GM12801 (cell line): ENCODE measurements around the gene MEOX1.

Experiments
- TF ChIP-seq, protein P1 (sequence below): IDR thresholded peaks from one replicate; pipeline ENCODE4 v1.5.1; 2011; ENCODE audit warnings: control low read depth; ENCODE audit not compliant: insufficient read length; ENCODE audit errors: extremely low read depth

The MEOX1 gene

DNA sequence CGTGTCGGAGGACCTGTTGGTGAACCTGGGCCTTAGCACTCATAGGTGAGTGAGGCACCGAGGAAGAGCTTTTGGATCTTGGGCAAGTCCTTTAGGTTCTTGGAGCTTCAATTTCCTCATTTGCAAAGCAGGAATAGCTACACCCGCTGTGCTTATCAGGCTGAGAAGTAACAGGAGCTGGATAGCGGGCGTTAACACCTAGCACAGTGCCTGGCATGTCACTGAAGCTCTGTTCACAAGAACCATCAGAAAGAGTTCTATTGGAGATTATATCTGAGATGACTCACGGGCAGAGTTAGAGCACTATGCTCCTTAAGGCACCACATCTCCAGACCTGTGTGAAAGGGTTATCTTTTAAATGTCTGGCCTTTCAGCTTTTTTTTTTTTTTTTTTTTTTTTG lies 12.8 kb downstream of the MEOX1 start:
- TF ChIP-seq, protein P1, sequence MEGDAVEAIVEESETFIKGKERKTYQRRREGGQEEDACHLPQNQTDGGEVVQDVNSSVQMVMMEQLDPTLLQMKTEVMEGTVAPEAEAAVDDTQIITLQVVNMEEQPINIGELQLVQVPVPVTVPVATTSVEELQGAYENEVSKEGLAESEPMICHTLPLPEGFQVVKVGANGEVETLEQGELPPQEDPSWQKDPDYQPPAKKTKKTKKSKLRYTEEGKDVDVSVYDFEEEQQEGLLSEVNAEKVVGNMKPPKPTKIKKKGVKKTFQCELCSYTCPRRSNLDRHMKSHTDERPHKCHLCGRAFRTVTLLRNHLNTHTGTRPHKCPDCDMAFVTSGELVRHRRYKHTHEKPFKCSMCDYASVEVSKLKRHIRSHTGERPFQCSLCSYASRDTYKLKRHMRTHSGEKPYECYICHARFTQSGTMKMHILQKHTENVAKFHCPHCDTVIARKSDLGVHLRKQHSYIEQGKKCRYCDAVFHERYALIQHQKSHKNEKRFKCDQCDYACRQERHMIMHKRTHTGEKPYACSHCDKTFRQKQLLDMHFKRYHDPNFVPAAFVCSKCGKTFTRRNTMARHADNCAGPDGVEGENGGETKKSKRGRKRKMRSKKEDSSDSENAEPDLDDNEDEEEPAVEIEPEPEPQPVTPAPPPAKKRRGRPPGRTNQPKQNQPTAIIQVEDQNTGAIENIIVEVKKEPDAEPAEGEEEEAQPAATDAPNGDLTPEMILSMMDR = no peak

DNA sequence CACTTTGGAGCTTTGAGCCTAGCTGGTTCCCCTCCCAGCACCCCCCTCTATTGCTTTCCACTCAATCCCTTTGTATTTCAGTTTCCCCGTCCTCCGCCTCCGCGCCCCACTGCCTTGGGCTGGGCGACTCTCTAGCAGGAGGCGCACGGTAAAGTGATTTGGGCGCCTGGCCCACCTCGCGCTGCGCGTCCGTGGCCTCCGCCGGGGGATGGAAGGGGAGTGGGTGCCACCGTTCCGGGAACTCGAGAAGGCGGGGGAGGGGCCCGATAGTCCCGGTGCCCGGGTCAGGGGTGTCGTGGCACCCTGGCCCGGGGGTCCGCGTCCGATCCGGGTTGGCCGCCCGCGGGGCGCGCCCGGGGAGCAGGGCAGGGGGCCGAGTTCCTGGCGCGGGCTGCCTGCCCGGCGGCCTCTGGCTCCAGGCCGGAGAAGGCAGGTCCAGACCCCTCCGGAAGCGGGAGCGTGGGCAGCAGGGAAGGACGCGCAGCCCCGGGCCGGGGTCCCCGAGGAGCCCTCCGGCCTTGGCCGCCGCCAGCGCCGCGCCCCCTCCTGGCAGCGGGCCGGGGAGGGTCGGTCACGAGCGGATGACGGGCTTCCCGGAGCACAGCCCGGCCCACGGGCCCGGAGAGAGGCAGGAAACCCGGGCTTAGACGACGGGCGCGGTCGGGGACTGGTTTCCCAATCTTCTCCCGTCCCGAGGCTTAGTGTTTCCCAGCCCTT lies 15.8 kb downstream of the MEOX1 start:
- TF ChIP-seq, protein P1 = no peak

DNA sequence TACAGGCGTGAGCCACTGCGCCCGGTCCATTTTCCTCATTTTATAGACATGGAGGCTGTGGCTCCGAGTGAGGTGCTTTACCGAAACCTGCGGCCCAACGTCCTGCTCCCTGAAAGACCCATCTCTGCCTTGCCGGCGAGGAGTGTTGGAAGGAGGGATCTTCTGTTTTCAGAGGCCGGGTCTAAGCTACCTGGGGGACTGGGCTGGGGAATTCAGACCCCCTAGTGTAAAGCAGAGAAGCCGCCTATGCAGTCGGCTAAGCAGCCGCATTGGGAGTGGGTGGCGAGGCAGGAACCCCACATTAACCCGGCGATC lies 16.3 kb downstream of the MEOX1 start:
- TF ChIP-seq, protein P1 = no peak

DNA sequence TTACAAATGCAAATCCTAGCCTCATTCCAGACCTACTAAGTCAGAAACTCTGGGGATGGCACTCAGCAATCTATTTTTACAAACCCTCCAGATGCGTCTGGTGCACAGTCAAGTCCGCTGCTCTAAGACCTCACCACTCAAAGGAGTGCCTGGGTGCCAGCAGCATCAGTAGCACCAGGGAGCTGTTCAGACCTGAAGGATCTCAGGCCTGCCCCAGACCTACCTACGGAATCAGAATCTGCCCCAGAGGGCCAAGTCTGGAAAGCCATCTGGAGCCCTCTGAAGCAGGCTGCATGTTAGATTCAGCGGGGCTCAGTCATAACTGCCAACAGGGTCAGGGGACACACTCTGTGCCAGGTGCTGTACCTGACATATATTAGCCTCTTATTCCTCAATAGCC lies 17.6 kb downstream of the MEOX1 start:
- TF ChIP-seq, protein P1 = no peak

DNA sequence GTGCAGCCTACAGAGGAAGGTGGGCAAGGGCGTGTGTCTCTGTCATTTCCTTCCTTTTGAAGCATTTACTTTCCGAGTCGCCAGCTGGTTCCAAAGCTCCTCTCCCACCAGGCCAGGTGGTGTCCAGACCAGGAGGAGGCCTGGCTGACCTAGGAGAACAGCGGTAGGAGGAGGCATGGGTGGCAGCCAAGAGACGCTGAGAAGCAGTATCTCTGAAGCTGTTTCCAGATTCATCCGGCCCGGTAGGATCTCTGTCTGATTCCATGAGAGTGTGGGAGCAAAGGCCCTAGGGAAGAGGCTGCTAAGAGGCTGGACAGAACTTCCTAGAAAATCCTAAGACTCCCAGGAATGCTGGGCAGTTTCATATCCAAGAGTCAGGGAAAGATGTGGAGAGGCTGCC lies 20.3 kb downstream of the MEOX1 start:
- TF ChIP-seq, protein P1 = no peak

DNA sequence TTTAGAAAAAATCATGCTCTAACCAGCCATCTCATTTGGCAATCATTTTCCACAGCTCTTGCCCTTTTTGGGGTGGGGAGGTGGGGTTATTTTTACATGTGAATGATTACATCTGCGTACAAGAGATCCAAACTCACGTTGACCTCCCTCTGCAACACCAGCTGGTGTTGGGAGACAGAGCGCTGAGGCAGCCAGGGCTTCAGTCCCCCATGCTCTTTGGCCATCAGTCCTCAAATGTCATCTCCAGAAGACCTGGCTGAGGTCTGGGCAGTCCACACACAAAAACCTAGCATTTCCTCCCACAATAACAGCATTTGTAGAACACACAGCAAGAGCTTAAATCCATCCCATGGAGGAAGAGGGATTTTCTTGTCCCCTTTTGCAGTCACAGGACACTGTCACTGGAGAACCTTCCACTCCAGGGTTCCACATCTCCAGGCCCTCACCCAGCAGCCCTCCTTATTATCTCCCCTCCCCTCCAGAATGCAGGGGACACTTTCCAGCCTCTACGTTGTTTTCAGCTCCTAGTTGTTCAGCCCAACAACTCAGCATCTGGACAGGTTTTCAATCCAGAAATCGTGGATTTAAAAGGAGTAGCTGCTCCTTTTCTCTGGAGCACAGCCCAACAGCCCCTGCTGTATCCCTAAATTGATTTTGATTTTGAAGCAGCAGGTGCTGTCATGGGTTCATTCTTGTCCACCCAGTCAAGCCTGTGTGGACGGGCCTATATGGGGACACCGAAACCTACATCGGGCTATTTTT lies 21.1 kb downstream of the MEOX1 start:
- TF ChIP-seq, protein P1 = no peak

DNA sequence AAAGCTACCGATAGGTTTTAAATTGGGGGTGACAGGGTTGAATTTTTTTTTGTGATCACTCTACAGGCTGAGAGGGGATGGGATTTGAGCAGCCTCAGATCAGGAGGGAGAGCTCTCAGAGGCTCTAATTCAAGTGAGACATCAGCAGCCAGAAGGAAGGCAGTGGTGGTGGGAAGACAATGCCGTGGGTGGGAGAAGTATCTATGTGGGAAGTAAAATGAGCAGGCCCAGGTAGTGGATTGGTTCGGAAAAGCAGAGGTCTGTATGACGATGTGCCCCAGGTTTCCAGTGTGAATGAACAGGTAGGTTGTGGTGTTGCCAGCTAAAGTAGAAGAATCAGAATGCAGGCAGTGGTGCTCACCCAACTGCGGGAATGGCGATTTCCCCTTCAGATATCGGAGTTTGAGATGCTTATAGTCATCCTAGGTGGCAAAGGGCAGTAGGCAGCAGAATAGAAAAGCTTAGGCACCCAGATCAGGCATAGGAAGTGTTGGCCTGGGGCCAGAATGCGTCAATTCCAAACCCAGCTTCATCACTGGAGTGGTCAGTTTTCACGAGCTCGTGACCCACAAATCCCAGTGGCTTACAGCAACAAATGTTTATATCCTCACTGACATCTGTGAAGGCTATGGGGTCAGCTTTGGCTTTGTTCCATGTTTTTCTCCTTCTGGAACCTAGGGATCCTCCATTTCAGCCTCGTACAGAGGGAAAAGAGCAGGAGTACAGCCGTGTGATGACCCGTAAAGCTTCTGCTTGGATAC lies 24.0 kb downstream of the MEOX1 start:
- TF ChIP-seq, protein P1 = no peak
